H9 (cell line): Measurements from ENCODE around the gene LRRC26. TPM values are rescaled to one million over a fixed set of nuclear protein-coding genes. Genes with fewer than 3 reads are reported as not detected.

Experiments
- DNase-seq: peaks from one replicate; pipeline ENCODE4 v3.0.0-alpha.2; 2017
- H2AFZ ChIP-seq: one replicate; pipeline ENCODE4 v1.6.1; 2013; ENCODE audit warnings: mild to moderate bottlenecking, low read length, control low read depth, moderate library complexity
- H2AK5ac ChIP-seq: 2 replicates; pipeline ENCODE4 v1.6.1; 2013; ENCODE audit warnings: low read length, control low read depth, mixed read lengths; ENCODE audit not compliant: insufficient read length
- H2BK120ac ChIP-seq: one replicate; pipeline ENCODE4 v1.6.1; 2013; ENCODE audit warnings: low read depth, mild to moderate bottlenecking, low read length, control low read depth, inconsistent platforms; ENCODE audit not compliant: poor library complexity, severe bottlenecking
- H2BK12ac ChIP-seq: 2 replicates; pipeline ENCODE4 v1.6.1; 2013; ENCODE audit warnings: low read length, control low read depth, mixed read lengths, low read depth; ENCODE audit not compliant: insufficient read length
- H2BK15ac ChIP-seq: 2 replicates; pipeline ENCODE4 v1.6.1; 2013; ENCODE audit warnings: low read depth, low read length, control low read depth
- H2BK20ac ChIP-seq: one replicate; pipeline ENCODE4 v1.6.1; 2013; ENCODE audit warnings: low read depth, mild to moderate bottlenecking, low read length, control low read depth, inconsistent platforms; ENCODE audit not compliant: poor library complexity, severe bottlenecking
- H2BK5ac ChIP-seq: 2 replicates; pipeline ENCODE4 v1.6.1; 2013; ENCODE audit warnings: low read length, control low read depth, mixed read lengths; ENCODE audit not compliant: insufficient read length
- H3K14ac ChIP-seq: 2 replicates; pipeline ENCODE4 v1.6.1; 2013; ENCODE audit warnings: low read length, control low read depth; ENCODE audit not compliant: insufficient read depth
- H3K18ac ChIP-seq: 2 replicates; pipeline ENCODE4 v1.6.1; 2013; ENCODE audit warnings: low read depth, mild to moderate bottlenecking, mixed read lengths, low read length, control low read depth; ENCODE audit not compliant: insufficient read length
- H3K23ac ChIP-seq: 2 replicates; pipeline ENCODE4 v1.6.1; 2013; ENCODE audit warnings: low read length, control low read depth, mixed read lengths, low read depth; ENCODE audit not compliant: insufficient read length
- H3K23me2 ChIP-seq: 2 replicates; pipeline ENCODE4 v1.6.1; 2013; ENCODE audit warnings: low read depth, mild to moderate bottlenecking, mixed read lengths, low read length, control low read depth; ENCODE audit not compliant: insufficient read length, poor library complexity, severe bottlenecking
- H3K27ac ChIP-seq: 2 replicates; pipeline ENCODE4 v1.5.1; 2013; ENCODE audit warnings: low read length, control low read depth, mixed read lengths, low read depth; ENCODE audit not compliant: insufficient read length
- H3K27me3 ChIP-seq: 2 replicates; pipeline ENCODE4 v1.6.1; 2013; ENCODE audit warnings: low read length, control low read depth, inconsistent platforms; ENCODE audit not compliant: insufficient read depth
- H3K4ac ChIP-seq: 2 replicates; pipeline ENCODE4 v1.6.1; 2013; ENCODE audit warnings: low read depth, mild to moderate bottlenecking, control low read depth, inconsistent platforms, low read length, moderate library complexity
- H3K4me1 ChIP-seq: 2 replicates; pipeline ENCODE4 v1.6.1; 2013; ENCODE audit warnings: low read length, control low read depth, inconsistent platforms; ENCODE audit not compliant: insufficient read depth
- H3K4me2 ChIP-seq: 2 replicates; pipeline ENCODE4 v1.6.1; 2013; ENCODE audit warnings: low read length, control low read depth, mixed read lengths; ENCODE audit not compliant: insufficient read length, insufficient read depth
- H3K56ac ChIP-seq: 2 replicates; pipeline ENCODE4 v1.6.1; 2013; ENCODE audit warnings: low read depth, mild to moderate bottlenecking, mixed read lengths, low read length, control low read depth; ENCODE audit not compliant: insufficient read length
- H3K79me1 ChIP-seq: 2 replicates; pipeline ENCODE4 v1.6.1; 2013; ENCODE audit warnings: low read depth, mild to moderate bottlenecking, moderate library complexity, low read length, control low read depth, inconsistent platforms; ENCODE audit not compliant: insufficient read depth, poor library complexity, severe bottlenecking
- H3K79me2 ChIP-seq: 2 replicates; pipeline ENCODE4 v1.6.1; 2013; ENCODE audit warnings: low read length, control low read depth, inconsistent platforms; ENCODE audit not compliant: insufficient read depth
- H3K9ac ChIP-seq: 2 replicates; pipeline ENCODE4 v1.6.1; 2013; ENCODE audit warnings: low read length, control low read depth, mixed read lengths; ENCODE audit not compliant: insufficient read length; ENCODE audit errors: extremely low read depth
- H3K9me3 ChIP-seq: one replicate; pipeline ENCODE4 v1.6.1; 2013; ENCODE audit warnings: low read depth, low read length, inconsistent platforms; ENCODE audit not compliant: control insufficient read depth
- H3T11ph ChIP-seq: one replicate; pipeline ENCODE4 v1.6.1; 2013; ENCODE audit warnings: mild to moderate bottlenecking, low read length, control low read depth, inconsistent platforms
- H4K20me1 ChIP-seq: one replicate; pipeline ENCODE4 v1.6.1; 2013; ENCODE audit not compliant: control insufficient read depth, insufficient read length, insufficient read depth
- H4K5ac ChIP-seq: 2 replicates; pipeline ENCODE4 v1.6.1; 2013; ENCODE audit warnings: low read depth, mild to moderate bottlenecking, mixed read lengths, low read length, control low read depth; ENCODE audit not compliant: insufficient read length
- H4K8ac ChIP-seq: replicated peaks from 2 replicates; pipeline ENCODE4 v1.6.1; 2013; ENCODE audit warnings: low read length, control low read depth, mixed read lengths, low read depth; ENCODE audit not compliant: insufficient read length
- H4K91ac ChIP-seq: 2 replicates; pipeline ENCODE4 v1.6.1; 2013; ENCODE audit warnings: low read depth, mild to moderate bottlenecking, moderate library complexity, mixed read lengths, low read length, control low read depth; ENCODE audit not compliant: insufficient read length
- H3K27ac Mint-ChIP-seq, 3 experiments: 2 replicates in 2 of 3; 3 replicates in 1 of 3; pipeline ENCODE4 v1.8.0; 2020 to 2021; ENCODE audit warnings: mixed read lengths in 3 of 3, mild to moderate bottlenecking in 1 of 3, moderate library complexity in 1 of 3
- H3K27me3 Mint-ChIP-seq: 2 replicates; pipeline ENCODE4 v1.8.0; 2021; ENCODE audit warnings: low read depth, mild to moderate bottlenecking, moderate library complexity, mixed read lengths
- H3K36me3 Mint-ChIP-seq, 3 experiments: 2 replicates in 2 of 3; 3 replicates in 1 of 3; pipeline ENCODE4 v1.8.0; 2020 to 2021; ENCODE audit warnings: low read depth in 3 of 3, mixed read lengths in 3 of 3; ENCODE audit not compliant: insufficient read depth in 1 of 3
- H3K4me1 Mint-ChIP-seq, 2 experiments: 2 replicates each; pipeline ENCODE4 v1.8.0; 2020; ENCODE audit warnings: mixed read lengths in 2 of 2
- H3K4me3 Mint-ChIP-seq, 2 experiments: 2 replicates in 1 of 2; 3 replicates in 1 of 2; pipeline ENCODE4 v1.8.0; 2020 to 2021; ENCODE audit warnings: mild to moderate bottlenecking in 2 of 2, mixed read lengths in 2 of 2, moderate library complexity in 1 of 2
- H3K9me3 Mint-ChIP-seq, 2 experiments: 2 replicates in 1 of 2; 3 replicates in 1 of 2; pipeline ENCODE4 v1.8.0; 2020; ENCODE audit warnings: mild to moderate bottlenecking in 2 of 2, mixed read lengths in 2 of 2, moderate library complexity in 1 of 2
- WGBS: extraction: QIAGEN DNeasy Blood & Tissue Kit; methylation state at CpG from one replicate; pipeline ENCODE4 v1.1.7; 2013; ENCODE audit warnings: missing lambda C conversion rate, low lambda C conversion rate, mixed read lengths; ENCODE audit not compliant: insufficient read length; ENCODE audit errors: extremely low coverage; 5-methylcytosine and 5-hydroxymethylcytosine counted together
- total RNA-seq: library from RNA; stranded (reverse); gene quantifications from 2 replicates; pipeline ENCODE4 v1.2.1, GENCODE V29; 2021
- TF ChIP-seq, protein P1 (sequence below): fragments of 200-600 bp; sonication (generic); conservative IDR thresholded peaks from 3 replicates; pipeline ENCODE4 v1.8.0; 2021; ENCODE audit warnings: antibody characterized with exemption, mild to moderate bottlenecking

Gene LRRC26
- total RNA-seq, 1 experiment from 2014 or later, result 0.96 TPM

DNA sequence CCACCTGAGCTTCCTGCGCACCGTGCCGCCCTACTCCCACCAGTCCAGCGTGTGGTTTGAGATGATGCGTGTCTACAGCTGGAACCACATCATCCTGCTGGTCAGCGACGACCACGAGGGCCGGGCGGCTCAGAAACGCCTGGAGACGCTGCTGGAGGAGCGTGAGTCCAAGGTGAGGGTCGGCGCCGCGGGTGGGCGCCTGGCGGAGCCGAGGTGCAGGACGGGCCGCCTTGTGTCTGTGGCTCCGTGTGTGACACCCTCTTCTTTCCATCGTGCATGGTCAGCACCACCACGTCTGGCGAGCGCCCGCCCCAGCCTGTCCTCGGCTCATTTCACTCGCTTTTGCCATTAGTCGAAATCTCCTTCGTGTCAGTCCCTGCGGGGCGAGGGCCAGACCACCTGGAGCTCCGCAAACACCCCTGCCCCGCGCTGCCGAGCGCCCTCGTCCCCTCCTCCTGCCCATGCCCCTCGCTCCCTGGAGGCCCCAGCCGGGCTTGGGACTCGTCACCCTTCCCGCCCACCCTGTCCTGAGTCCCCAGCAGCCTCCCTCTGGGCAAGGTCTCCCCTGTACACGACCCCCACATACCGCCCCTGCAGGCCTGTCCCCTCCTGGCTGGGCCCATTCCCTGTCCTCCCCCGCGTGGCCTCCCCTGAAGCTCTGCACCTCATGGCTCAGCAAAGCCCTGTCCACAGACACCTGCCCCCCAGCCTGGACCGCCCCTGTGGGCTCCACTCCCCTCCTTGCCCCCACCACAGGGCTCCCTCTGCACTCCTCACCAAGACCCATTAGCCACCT, 23.9 kb downstream of the LRRC26 start:
- H3K27ac Mint-ChIP-seq, result no peak overlapping the region
- no peak overlapping the region for H3K27ac ChIP-seq
- peaks cover 60% of the 10 kb centered on the region for H3K27me3 Mint-ChIP-seq

More for the DNA sequence above, 23.9 kb downstream of the LRRC26 start:
- no peaks in the 10 kb centered on the region for H3K36me3 Mint-ChIP-seq
- DNase-seq, result no peak
- H3K9ac ChIP-seq, result no peak overlapping the region
- no peaks in the 10 kb centered on the region; a peak in 2 of 5 replicates for H3K9me3 Mint-ChIP-seq
- H3K4me3 Mint-ChIP-seq, result no peak overlapping the region
- H2BK15ac ChIP-seq, result no peak overlapping the region
- TF ChIP-seq, protein P1, sequence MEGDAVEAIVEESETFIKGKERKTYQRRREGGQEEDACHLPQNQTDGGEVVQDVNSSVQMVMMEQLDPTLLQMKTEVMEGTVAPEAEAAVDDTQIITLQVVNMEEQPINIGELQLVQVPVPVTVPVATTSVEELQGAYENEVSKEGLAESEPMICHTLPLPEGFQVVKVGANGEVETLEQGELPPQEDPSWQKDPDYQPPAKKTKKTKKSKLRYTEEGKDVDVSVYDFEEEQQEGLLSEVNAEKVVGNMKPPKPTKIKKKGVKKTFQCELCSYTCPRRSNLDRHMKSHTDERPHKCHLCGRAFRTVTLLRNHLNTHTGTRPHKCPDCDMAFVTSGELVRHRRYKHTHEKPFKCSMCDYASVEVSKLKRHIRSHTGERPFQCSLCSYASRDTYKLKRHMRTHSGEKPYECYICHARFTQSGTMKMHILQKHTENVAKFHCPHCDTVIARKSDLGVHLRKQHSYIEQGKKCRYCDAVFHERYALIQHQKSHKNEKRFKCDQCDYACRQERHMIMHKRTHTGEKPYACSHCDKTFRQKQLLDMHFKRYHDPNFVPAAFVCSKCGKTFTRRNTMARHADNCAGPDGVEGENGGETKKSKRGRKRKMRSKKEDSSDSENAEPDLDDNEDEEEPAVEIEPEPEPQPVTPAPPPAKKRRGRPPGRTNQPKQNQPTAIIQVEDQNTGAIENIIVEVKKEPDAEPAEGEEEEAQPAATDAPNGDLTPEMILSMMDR, result no peak
- H3T11ph ChIP-seq, result no peak overlapping the region
- H3K79me2 ChIP-seq, result no peaks in the 10 kb centered on the region
- no peak overlapping the region for H2AFZ ChIP-seq
- H4K5ac ChIP-seq, result no peak overlapping the region
- peaks cover 0 to 11% of the 10 kb centered on the region in 2 experiments; a peak in 2 of 4 replicates for H3K4me1 Mint-ChIP-seq
- no peak overlapping the region for H3K4ac ChIP-seq
- H3K18ac ChIP-seq, result no peak overlapping the region
- no peaks in the 10 kb centered on the region for H4K20me1 ChIP-seq
- no peaks in the 10 kb centered on the region for H3K9me3 ChIP-seq
- no peak overlapping the region for H3K23ac ChIP-seq
- no peaks in the 10 kb centered on the region for H3K79me1 ChIP-seq
- no peak overlapping the region for H2BK5ac ChIP-seq
- H2BK120ac ChIP-seq, result no peak overlapping the region
- no peak overlapping the region for H3K14ac ChIP-seq
- WGBS, result no CpG with 5 or more reads among the region's 49 CpGs
- H4K8ac ChIP-seq, result no peak overlapping the region
- no peak overlapping the region for H2AK5ac ChIP-seq
- no peak overlapping the region for H2BK20ac ChIP-seq
- no peaks in the 10 kb centered on the region; the same call in 1 of the 2 replicates for H3K4me1 ChIP-seq
- no peak overlapping the region for H3K4me2 ChIP-seq
- no peak overlapping the region for H4K91ac ChIP-seq
- H2BK12ac ChIP-seq, result no peak overlapping the region
- peaks cover under 1% of the 10 kb centered on the region; the same call in 1 of the 2 replicates for H3K27me3 ChIP-seq
- H3K23me2 ChIP-seq, result no peaks in the 10 kb centered on the region
- no peak overlapping the region for H3K56ac ChIP-seq
